Stimulated activated CD4-positive, alpha-beta T cell treated with anti-CD3 and anti-CD28 coated beads, Interleukin-1b, Interleukin-23, amount 100 ng/mL, for 4 hours (primary cell): ENCODE measurements around the gene LTV1.
"Not testable (repeated sequence)": the region's sequence is repeated elsewhere in the genome, so short reads cannot be mapped to it uniquely, and the experiment has no call there.

Experiments
- DNase-seq, 2 donors: peaks; one replicate each; pipeline ENCODE4 v3.0.0-alpha.2; 2020; ENCODE audit warnings: low read depth in 2 of 2

LTV1 gene, protein sequence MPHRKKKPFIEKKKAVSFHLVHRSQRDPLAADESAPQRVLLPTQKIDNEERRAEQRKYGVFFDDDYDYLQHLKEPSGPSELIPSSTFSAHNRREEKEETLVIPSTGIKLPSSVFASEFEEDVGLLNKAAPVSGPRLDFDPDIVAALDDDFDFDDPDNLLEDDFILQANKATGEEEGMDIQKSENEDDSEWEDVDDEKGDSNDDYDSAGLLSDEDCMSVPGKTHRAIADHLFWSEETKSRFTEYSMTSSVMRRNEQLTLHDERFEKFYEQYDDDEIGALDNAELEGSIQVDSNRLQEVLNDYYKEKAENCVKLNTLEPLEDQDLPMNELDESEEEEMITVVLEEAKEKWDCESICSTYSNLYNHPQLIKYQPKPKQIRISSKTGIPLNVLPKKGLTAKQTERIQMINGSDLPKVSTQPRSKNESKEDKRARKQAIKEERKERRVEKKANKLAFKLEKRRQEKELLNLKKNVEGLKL

GRCh38 chr6:143842902-143843676 is at the start of gene LTV1:
LTV1 (plus strand) TSS chr6:143843338; CDS start chr6:143843478, 140 bp downstream.
- peak; percentile 87 to 88 for DNase-seq

DNA sequence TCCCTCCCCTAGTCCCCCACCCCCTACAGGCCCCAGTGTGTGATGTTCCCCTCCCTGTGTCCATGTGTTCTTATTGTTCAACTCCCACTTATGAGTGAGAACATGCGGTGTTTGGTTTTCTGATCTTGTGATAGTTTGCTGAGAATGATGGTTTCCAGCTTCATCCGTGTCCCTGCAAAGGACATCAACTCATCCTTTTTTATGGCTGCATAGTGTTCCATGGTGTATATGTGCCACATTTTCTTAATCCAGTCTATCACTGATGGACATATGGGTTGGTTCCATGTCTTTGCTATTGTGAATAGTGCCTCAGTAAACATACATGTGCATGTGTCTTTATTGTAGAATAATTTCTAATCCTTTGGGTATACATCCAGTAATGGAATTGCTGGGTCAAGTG is 46.6 kb upstream of the LTV1 start:
- not testable (repeated sequence) for DNase-seq

DNA sequence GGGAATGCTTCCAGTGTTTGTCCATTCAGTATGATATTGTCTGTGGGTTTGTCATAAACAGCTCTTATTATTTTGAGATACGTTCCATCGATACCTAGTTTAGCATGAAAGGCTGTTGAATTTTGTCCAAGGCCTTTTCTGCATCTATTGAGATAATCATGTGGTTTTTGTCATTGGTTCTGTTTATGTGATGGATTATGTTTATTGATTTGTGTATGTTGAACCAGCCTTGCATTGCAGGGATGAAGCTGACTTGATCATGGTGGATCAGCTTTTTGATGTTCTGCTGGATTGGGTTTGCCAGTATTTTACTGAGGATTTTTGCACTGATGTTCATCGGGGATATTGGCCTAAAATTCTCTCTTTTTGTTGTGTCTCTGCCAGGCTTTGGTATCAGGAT is 44.7 kb upstream of the LTV1 start:
- not testable (repeated sequence) for DNase-seq

GRCh38 chr6:143802833-143803565 is 40.1 kb upstream of the LTV1 start:
- no peak for DNase-seq

- no peak for DNase-seq
Measured at GRCh38 chr6:143803769-143804568, 39.2 kb upstream of the LTV1 start.

DNA sequence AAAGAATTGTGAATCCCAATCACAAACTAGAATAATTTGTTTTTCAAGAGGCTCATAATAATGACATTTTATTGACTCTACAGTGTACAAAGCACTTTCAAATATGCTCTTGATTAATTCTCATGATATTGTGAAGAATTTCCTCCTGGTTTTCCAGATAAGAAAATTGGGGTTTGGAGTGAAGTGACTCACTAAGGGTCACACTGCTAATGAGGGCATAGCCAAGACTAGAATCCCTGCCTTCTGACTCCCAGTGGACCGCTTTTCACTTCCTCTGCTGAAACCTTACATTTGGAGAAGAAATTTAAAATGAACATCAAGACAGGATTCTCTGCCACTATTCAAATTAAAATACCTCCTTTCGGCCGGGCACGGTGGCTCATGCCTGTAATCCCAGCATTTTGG is 38.3 kb upstream of the LTV1 start:
- no peak for DNase-seq

GRCh38 chr6:143806282-143807102 is 36.6 kb upstream of the LTV1 start:
- DNase-seq: peak; percentile 58 to 63

- DNase-seq: no peak
Measured at GRCh38 chr6:143807103-143807772, 35.9 kb upstream of the LTV1 start.

DNA sequence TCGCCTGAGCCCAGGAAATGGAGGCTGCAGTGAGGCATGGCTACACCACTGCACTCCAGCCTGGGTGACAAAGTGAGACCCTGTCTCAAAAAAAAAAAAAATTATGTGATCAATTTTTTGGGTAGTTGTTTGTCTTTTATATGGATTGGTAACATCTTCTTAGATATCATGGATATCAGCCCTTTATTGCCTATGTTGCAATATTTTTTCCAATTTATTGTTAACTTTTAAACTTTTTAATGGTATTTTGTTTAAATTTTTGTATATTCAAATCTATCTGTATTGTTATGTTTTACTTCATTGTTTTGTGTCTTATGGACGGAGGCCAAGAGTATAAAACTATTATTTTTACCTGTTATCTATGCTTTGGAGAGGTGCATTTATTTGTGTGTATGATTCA is 32.4 kb upstream of the LTV1 start:
- no peak for DNase-seq

GRCh38 chr6:143811501-143812157 is 31.5 kb upstream of the LTV1 start:
- DNase-seq: no peak

DNA sequence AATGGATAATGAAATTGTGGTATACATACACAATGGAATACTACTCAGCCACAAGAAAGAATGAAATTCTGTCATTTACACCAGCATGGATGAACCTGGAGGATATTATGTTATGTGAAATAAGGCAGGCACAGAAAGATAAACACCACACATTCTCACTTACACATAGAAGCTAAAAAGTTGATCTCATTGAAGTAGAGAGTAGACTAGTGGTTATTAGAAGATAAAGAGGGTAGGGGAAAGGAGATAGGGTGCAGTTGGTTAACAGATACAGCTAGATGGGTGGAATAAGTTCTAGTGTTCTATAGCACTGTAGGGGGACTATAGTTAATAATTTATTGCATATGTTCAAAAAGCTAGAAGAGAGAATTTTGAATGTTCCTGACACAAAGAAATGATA is 25.5 kb upstream of the LTV1 start:
- DNase-seq: no peak

DNA sequence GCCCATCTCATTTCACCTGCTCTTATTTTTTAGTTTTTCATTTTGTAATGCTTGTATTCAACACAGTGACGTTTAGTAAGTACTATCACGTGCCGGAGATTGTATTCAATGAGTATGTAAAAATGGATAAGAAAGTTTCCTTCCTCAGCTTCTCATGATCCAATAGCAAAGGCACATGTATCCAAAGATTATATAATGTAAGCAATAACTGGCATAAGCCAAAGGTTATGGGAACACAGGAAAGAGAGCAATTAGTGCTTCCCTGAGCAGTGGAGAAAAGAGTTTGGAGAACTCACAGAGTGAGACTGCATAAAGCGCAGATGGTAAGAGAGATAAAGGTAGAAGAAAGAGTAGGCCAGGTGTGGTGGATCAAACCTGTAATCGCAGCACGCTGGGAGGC is 21.8 kb upstream of the LTV1 start:
- DNase-seq: no peak

DNA sequence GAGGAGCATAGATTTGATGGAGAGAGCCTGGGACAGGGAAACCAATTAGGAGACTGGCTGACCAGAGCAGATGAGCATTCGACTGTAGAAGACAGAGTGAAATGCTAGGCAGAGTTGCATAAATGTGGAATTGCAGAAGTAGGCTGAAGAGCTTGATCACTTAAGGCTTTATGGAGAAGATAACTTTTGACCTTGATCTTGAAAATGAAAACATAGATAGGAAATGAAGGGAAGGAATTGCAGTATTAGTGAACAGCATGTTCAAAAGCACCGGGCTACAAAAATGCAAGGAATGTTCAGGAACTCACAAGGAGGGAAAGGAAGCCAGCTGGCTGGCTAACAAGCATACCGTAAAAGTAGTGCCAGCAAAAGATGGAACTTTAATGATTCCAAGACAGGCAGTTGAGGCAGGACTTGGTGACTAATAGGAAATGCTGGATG is 20.5 kb upstream of the LTV1 start:
- no peak for DNase-seq

DNA sequence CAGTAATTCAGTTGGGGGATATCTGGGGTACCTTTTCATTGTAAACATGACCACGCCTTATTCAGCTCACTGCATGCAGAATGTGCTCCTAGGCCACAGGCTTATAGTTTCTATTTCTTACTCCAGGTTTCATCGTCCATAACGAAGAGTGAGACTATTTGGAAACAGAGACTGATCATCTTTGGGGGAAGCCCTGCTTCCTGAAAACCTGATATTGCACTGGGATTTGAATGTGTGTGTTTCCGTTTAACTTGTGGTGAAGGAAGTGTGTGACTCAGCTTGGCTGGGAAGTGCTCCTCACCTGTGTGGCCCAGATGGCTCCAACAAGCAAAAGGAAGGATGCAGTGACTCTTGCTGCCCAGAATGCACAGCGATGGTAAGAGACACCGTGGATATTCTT is 19.6 kb upstream of the LTV1 start:
- DNase-seq: no peak

- no peak for DNase-seq
Measured at GRCh38 chr6:143828572-143828971, 14.6 kb upstream of the LTV1 start.

GRCh38 chr6:143836150-143836549 is 7.0 kb upstream of the LTV1 start:
- no peak for DNase-seq

DNA sequence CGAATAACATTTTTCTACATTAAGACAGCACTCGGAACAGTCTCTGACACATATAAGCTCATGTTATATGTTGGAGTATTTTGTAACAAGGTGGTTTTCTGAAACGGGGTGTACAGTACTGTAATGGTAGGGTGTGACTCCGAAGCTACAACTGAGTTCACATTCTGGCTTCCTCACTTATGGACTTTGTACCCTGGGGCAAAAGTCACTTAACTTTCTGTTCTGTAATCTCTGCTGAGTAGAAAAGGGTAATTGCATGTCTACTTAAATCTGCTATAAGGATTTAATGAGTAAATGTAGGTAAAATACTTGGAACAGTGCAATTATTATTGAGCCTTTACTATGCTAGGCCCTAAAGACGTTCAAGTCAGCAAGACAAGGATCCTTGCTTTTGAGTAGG is 4.7 kb upstream of the LTV1 start:
- DNase-seq: no peak

- DNase-seq: no peak
Measured at GRCh38 chr6:143839196-143839595, 3.9 kb upstream of the LTV1 start.

DNA sequence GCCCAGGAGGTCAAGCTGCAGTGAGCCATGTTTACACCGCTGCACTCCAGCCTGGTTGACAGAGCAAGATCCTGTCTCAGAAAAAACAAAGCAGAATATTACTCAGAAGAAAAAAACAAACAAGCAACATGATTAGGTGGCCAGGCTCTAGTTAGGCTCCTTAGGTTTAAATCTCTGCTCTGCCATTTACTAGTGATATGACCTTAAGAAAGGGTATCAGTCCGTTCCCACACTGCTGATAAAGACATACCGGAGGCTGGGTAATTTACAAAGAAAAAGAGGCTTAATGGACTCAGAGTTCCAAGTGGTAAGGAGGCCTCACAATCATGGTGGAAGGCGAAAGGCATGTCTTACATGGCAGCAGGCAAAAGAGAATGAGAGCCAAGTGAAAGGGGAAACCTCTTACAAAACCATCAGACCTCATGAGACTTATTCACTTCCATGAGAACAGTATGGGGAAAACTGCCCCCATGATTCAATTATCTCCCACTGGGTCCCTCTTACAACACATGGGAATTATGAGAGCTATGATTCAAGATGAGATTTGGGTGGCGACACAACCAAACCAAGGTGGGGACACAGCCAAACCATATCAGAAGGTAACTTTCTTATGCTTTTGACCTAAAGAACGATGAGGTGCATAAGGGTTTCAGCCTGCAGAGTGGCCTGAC is 2.4 kb upstream of the LTV1 start:
- DNase-seq: no peak
